Epidermal melanocyte (primary cell): ENCODE data around the gene SLC35D2.
"Not testable (repeated sequence)": the region's sequence is repeated elsewhere in the genome, so short reads cannot be mapped to it uniquely, and the experiment has no call there.

ENCODE experiments used
- DNase-seq: peaks from one replicate; pipeline ENCODE4 v3.0.0; 2011; ENCODE audit warnings: low spot score; ENCODE audit not compliant: insufficient read length

The SLC35D2 gene

GRCh38 chr9:96400132-96400910 is 16.8 kb upstream of the SLC35D2 start:
- DNase-seq: no peak

GRCh38 chr9:96399325-96399633 is 15.8 kb upstream of the SLC35D2 start:
- DNase-seq: no peak

GRCh38 chr9:96398582-96399324 is 15.2 kb upstream of the SLC35D2 start:
- DNase-seq: no peak

GRCh38 chr9:96395964-96396363 is 12.5 kb upstream of the SLC35D2 start:
- no peak for DNase-seq

- DNase-seq: no peak
Observed at GRCh38 chr9:96394832-96395496, 11.5 kb upstream of the SLC35D2 start.

- DNase-seq: no peak
Observed at GRCh38 chr9:96392263-96392662, 8.8 kb upstream of the SLC35D2 start.

GRCh38 chr9:96391021-96391765 is 7.7 kb upstream of the SLC35D2 start:
- DNase-seq: no peak

- no peak for DNase-seq
Observed at GRCh38 chr9:96388144-96388543, 4.6 kb upstream of the SLC35D2 start.

- no peak for DNase-seq
Observed at GRCh38 chr9:96386157-96386556, 2.6 kb upstream of the SLC35D2 start.

GRCh38 chr9:96382839-96383164 is 709 bp downstream of the SLC35D2 start:
- no peak for DNase-seq

GRCh38 chr9:96382175-96382574 is 1.3 kb downstream of the SLC35D2 start:
- no peak for DNase-seq

GRCh38 chr9:96381696-96382095 is 1.8 kb downstream of the SLC35D2 start:
- DNase-seq: no peak

- DNase-seq: no peak
Observed at GRCh38 chr9:96381125-96381524, 2.4 kb downstream of the SLC35D2 start.

GRCh38 chr9:96379461-96379860 is 4.0 kb downstream of the SLC35D2 start:
- no peak for DNase-seq

- DNase-seq: no peak
Observed at GRCh38 chr9:96378187-96378586, 5.3 kb downstream of the SLC35D2 start.

GRCh38 chr9:96376891-96377874 is 6.3 kb downstream of the SLC35D2 start:
- DNase-seq: no peak

- DNase-seq: not testable (repeated sequence)
Observed at GRCh38 chr9:96375507-96375906, 8.0 kb downstream of the SLC35D2 start.

- DNase-seq: no peak
Observed at GRCh38 chr9:96367943-96368342, 15.6 kb downstream of the SLC35D2 start.

- no peak for DNase-seq
Observed at GRCh38 chr9:96363175-96363967, 20.1 kb downstream of the SLC35D2 start.

- not testable (repeated sequence) for DNase-seq
Observed at GRCh38 chr9:96362119-96362518, 21.4 kb downstream of the SLC35D2 start.
